Activated naive CD4-positive, alpha-beta T cell treated with anti-CD3 and anti-CD28 coated beads, Interleukin-2, amount 50 U/mL, for 24 hours (primary cell): ENCODE measurements around the gene PPFIBP2.

Source experiments
- H3K27ac Mint-ChIP-seq: one replicate; pipeline ENCODE4 v1.8.0; 2021; ENCODE audit warnings: mild to moderate bottlenecking, mixed read lengths
- H3K27me3 Mint-ChIP-seq: one replicate; pipeline ENCODE4 v1.8.0; 2021; ENCODE audit warnings: mixed read lengths
- H3K36me3 Mint-ChIP-seq: one replicate; pipeline ENCODE4 v1.8.0; 2021; ENCODE audit warnings: mixed read lengths
- H3K4me1 Mint-ChIP-seq: one replicate; pipeline ENCODE4 v1.8.0; 2021; ENCODE audit warnings: mixed read lengths
- H3K4me3 Mint-ChIP-seq: one replicate; pipeline ENCODE4 v1.8.0; 2021; ENCODE audit warnings: mild to moderate bottlenecking, mixed read lengths
- H3K9me3 Mint-ChIP-seq: one replicate; pipeline ENCODE4 v1.8.0; 2021; ENCODE audit warnings: mixed read lengths

Gene PPFIBP2

DNA sequence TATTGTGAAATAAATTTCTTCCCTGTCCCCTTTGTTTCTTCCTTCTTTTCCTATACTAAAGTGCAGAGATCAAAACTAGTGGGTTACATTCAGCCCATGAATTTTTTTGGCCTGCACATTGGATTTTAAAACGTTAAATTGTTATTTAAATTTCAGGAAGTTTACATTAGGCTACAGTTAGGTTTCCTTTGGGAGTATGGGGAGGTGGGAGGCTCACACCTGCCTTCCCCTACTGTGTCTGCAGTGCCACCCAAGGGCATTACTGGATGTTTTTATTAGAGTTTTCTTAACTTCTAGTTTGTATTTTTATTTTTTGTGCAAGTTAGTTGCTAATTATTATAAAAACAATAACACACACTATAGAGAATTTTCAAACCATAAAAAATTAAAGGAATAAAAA lies 107.8 kb downstream of the PPFIBP2 start:
- Mint-ChIP-seq H3K27me3 (no peaks in the 10 kb centered on the region), H3K9me3 (no peaks in the 10 kb centered on the region), H3K4me3 (no peak overlapping the region), H3K36me3 (no peaks in the 10 kb centered on the region), H3K27ac (no peak overlapping the region), H3K4me1 (no peaks in the 10 kb centered on the region)

DNA sequence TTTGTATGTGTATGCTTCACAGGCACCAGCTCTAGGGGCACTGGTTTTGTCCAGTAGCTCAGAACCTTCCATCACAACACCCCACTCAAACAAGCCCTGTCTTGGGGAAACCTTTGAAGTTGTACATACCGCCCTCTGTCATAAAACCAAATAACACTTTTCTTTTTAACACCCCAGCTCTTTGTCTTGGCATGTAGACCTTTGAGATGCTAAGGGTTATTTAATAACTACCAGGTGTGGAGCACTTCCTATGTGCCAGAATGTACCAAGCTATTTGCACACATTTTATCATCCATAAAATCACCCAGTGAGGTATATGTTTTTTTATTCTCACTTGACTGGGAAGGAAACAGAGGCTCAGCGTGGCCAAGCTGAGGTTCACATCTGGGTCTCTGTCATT lies 108.9 kb downstream of the PPFIBP2 start:
- H3K27me3 Mint-ChIP-seq: no peaks in the 10 kb centered on the region
- no peak overlapping the region for H3K27ac Mint-ChIP-seq
- no peaks in the 10 kb centered on the region for H3K4me1 Mint-ChIP-seq
- H3K9me3 Mint-ChIP-seq: no peaks in the 10 kb centered on the region
- no peak overlapping the region for H3K4me3 Mint-ChIP-seq
- H3K36me3 Mint-ChIP-seq: no peaks in the 10 kb centered on the region

- Mint-ChIP-seq H3K4me1 (no peaks in the 10 kb centered on the region), H3K9me3 (no peaks in the 10 kb centered on the region), H3K4me3 (no peak overlapping the region), H3K27ac (no peak overlapping the region), H3K27me3 (no peaks in the 10 kb centered on the region), H3K36me3 (peaks cover 10% of the 10 kb centered on the region)
Measured at GRCh38 chr11:7628660-7629059, 114.9 kb downstream of the PPFIBP2 start.

GRCh38 chr11:7630002-7630401 lies 116.2 kb downstream of the PPFIBP2 start:
- Mint-ChIP-seq H3K36me3 (peaks cover 15% of the 10 kb centered on the region), H3K9me3 (no peaks in the 10 kb centered on the region), H3K27me3 (no peaks in the 10 kb centered on the region), H3K27ac (no peak overlapping the region), H3K4me3 (no peak overlapping the region), H3K4me1 (no peaks in the 10 kb centered on the region)

- Mint-ChIP-seq H3K27me3 (no peaks in the 10 kb centered on the region), H3K36me3 (peaks cover 20% of the 10 kb centered on the region), H3K27ac (no peak overlapping the region), H3K4me1 (no peaks in the 10 kb centered on the region), H3K9me3 (no peaks in the 10 kb centered on the region), H3K4me3 (no peak overlapping the region)
Measured at GRCh38 chr11:7632211-7632610, 118.4 kb downstream of the PPFIBP2 start.

DNA sequence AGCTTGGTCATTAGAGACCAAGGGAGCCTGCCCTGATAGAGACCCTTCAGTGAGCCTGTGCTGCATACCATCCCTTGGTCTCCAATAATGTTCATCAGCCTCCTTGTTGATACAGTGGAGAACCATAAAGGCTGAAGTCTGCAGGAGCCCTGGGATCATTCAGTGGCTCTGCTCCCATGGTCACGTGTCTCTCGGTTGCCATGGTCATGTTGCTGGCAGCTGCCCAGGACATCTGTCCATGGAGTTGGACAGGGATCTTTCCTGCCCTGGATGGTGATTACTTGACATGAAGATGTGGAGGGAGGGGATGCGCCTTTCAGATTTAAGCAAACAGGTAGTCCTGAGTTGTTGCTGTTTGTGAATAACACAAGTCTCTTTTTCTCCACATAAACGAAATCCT lies 121.3 kb downstream of the PPFIBP2 start:
- Mint-ChIP-seq H3K27ac (no peak overlapping the region), H3K4me1 (no peaks in the 10 kb centered on the region), H3K27me3 (no peaks in the 10 kb centered on the region), H3K36me3 (peaks cover 19% of the 10 kb centered on the region), H3K4me3 (no peak overlapping the region), H3K9me3 (no peaks in the 10 kb centered on the region)

GRCh38 chr11:7635708-7636107 lies 121.9 kb downstream of the PPFIBP2 start:
- Mint-ChIP-seq H3K27ac (no peak overlapping the region), H3K4me3 (no peak overlapping the region), H3K4me1 (no peaks in the 10 kb centered on the region), H3K36me3 (peaks cover 20% of the 10 kb centered on the region), H3K9me3 (no peaks in the 10 kb centered on the region), H3K27me3 (no peaks in the 10 kb centered on the region)

DNA sequence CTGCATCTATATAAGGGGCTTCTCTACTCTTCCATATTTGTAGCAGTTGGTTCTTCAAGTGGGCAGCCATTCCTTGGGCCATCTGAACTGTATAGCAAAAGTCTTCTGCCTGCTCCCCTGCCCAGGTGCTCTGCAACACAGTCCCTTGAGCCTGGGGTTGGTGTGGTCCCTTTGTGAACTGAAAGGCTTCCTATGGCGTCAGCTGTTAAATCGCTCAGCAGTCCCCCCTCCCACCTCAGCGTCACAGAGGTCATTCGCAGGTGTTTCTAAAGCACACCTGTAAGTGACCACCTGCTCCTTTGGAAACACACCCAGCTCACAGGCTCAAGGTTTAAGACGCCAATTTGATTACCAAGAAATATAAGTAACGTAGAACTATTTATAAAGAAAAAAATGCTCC lies 122.6 kb downstream of the PPFIBP2 start:
- no peaks in the 10 kb centered on the region for H3K4me1 Mint-ChIP-seq
- no peaks in the 10 kb centered on the region for H3K9me3 Mint-ChIP-seq
- H3K36me3 Mint-ChIP-seq: peaks cover 20% of the 10 kb centered on the region
- H3K27ac Mint-ChIP-seq: no peak overlapping the region
- no peak overlapping the region for H3K4me3 Mint-ChIP-seq
- H3K27me3 Mint-ChIP-seq: no peaks in the 10 kb centered on the region

- Mint-ChIP-seq H3K36me3 (peaks cover 13% of the 10 kb centered on the region), H3K4me1 (no peaks in the 10 kb centered on the region), H3K27me3 (no peaks in the 10 kb centered on the region), H3K9me3 (no peaks in the 10 kb centered on the region), H3K4me3 (no peak overlapping the region), H3K27ac (no peak overlapping the region)
Measured at GRCh38 chr11:7637447-7638157, 123.8 kb downstream of the PPFIBP2 start.

DNA sequence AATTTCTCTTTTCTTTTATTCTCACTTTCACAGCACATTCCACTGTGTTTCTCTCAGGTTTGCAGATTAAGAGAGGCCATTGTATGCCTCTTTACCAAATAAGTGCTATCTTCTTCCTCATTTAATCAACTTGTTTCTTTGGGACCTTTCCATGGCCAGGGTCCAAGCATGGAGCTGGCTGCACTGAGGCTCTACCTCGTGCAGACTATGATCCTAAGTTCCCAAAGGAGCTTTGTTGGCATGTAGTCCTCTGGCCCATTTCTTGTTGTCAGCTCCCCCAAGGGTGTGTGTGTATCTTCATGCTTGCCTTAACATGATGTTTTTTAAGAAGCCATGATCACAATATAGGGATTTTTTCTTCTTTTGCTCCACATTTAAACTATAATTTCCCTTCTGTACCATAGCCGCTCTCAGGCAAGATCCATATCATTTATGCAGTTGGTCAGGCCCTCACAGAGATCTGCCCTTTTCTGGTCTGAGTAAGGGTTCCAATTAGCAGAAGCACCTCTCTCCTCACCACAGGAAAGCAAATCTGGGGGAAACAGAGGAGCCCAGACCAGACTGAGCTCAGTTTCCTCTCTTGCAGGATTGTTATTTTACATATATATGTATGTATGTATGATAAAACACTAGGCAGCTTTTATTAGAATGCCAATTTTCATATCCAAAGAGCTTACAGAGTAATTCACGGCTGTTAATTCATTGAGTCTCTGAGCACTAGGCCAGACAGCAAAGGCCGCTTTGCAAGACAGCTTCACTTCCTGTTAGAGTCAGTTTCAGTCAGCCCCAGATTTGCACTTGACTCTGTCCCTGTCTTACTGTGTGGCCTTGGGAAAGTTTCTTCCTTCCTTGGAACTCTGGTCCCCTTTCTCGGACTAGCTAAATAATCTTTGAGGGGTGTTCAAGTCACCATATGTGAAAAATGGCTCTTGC lies 125.2 kb downstream of the PPFIBP2 start:
- H3K9me3 Mint-ChIP-seq: no peaks in the 10 kb centered on the region
- H3K4me3 Mint-ChIP-seq: no peak overlapping the region
- no peaks in the 10 kb centered on the region for H3K4me1 Mint-ChIP-seq
- H3K27me3 Mint-ChIP-seq: no peaks in the 10 kb centered on the region
- no peak overlapping the region for H3K27ac Mint-ChIP-seq
- peaks cover 16% of the 10 kb centered on the region for H3K36me3 Mint-ChIP-seq

DNA sequence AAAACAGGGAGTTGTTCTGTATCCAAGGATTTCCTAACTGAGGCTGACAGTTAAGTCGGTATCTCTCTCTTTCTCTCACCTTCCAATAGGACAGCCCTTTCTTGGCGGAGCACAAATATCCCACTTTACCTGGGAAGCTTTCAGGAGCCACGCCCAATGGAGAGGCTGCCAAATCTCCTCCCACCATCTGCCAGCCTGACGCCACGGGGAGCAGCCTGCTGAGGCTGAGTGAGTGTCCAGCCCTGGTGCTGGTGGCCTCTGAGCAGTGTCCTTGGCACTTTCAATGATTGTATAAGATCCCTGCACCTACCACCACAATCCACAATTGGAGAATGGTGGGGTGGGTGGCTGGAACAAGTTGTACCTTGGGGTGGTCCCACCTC lies 125.8 kb downstream of the PPFIBP2 start:
- H3K4me1 Mint-ChIP-seq: no peaks in the 10 kb centered on the region
- peaks cover 12% of the 10 kb centered on the region for H3K36me3 Mint-ChIP-seq
- H3K4me3 Mint-ChIP-seq: no peak overlapping the region
- H3K27ac Mint-ChIP-seq: no peak overlapping the region
- no peaks in the 10 kb centered on the region for H3K9me3 Mint-ChIP-seq
- H3K27me3 Mint-ChIP-seq: no peaks in the 10 kb centered on the region

DNA sequence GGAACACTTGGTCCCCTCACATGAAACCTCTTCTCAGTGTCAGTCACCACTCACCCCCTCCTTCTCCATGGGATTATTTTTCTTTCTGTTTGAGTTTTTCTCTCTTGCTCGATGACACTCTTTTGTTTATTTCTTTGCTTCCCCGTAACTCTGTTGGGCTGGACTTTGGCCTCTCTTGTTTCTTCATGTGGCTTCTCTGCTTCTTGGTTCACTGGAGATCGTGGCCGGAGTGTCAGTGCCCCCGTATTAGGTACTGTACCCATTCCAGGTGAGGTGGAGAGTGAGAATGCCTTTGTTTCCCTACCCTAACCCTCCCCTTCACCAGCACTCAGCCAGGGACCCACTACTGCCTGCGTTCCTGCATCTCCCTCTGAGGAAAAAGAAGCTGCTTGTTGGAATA lies 127.0 kb downstream of the PPFIBP2 start:
- peaks cover 10% of the 10 kb centered on the region for H3K36me3 Mint-ChIP-seq
- no peaks in the 10 kb centered on the region for H3K9me3 Mint-ChIP-seq
- no peaks in the 10 kb centered on the region for H3K27me3 Mint-ChIP-seq
- no peaks in the 10 kb centered on the region for H3K4me1 Mint-ChIP-seq
- no peak overlapping the region for H3K27ac Mint-ChIP-seq
- H3K4me3 Mint-ChIP-seq: no peak overlapping the region

DNA sequence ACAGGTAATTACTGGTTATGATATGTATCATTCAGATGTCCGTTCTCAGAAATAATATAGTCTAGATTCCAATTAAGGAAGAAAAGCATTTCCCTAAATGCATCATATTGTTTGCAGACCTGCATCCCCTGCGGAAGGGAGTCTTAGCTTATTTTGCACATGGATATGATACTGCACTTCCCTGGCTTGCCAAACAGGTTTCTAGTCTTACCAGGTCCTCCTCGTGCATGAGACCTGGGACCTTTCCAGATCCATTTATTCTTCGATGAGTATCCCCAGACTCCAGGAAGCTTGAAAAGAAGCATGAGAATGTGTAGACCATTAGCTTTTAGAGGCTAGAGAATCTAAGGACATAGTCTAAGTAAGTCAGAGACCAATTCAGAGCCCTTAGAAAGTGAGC lies 128.9 kb downstream of the PPFIBP2 start:
- H3K9me3 Mint-ChIP-seq: no peaks in the 10 kb centered on the region
- no peak overlapping the region for H3K27ac Mint-ChIP-seq

GRCh38 chr11:7643314-7643713 lies 129.5 kb downstream of the PPFIBP2 start:
- Mint-ChIP-seq H3K27me3 (no peaks in the 10 kb centered on the region), H3K27ac (no peak overlapping the region), H3K4me1 (no peaks in the 10 kb centered on the region), H3K9me3 (no peaks in the 10 kb centered on the region), H3K36me3 (peaks cover 6% of the 10 kb centered on the region), H3K4me3 (no peak overlapping the region)

More for the DNA sequence above, 128.9 kb downstream of the PPFIBP2 start:
- H3K27me3 Mint-ChIP-seq: no peaks in the 10 kb centered on the region
- H3K36me3 Mint-ChIP-seq: peaks cover 6% of the 10 kb centered on the region
- H3K4me3 Mint-ChIP-seq: no peak overlapping the region
- no peaks in the 10 kb centered on the region for H3K4me1 Mint-ChIP-seq

DNA sequence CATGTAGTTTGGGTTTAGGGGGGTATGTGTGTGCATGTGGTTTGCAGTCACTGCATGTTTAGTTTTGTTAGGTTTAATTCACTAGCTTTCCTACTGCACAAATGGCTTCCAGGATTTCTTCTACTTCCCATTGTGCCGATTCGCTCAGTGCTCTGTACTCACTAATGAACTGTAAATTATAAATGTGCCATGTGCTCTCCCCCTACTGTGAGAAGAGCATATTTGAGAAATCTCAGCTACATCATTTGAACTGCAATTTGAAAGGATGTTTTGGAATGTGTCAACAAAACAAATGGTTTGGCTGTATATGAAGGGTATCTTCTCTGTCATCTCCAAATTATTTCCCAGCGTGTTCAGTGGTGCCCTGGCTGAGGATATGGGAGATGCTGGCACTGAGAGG lies 131.4 kb downstream of the PPFIBP2 start:
- no peaks in the 10 kb centered on the region for H3K9me3 Mint-ChIP-seq
- H3K27me3 Mint-ChIP-seq: no peaks in the 10 kb centered on the region
- H3K4me3 Mint-ChIP-seq: no peak overlapping the region
- H3K36me3 Mint-ChIP-seq: peaks cover 5% of the 10 kb centered on the region
- no peak overlapping the region for H3K27ac Mint-ChIP-seq
- H3K4me1 Mint-ChIP-seq: no peaks in the 10 kb centered on the region

GRCh38 chr11:7646866-7647265 lies 133.1 kb downstream of the PPFIBP2 start:
- H3K4me3 Mint-ChIP-seq: no peak overlapping the region
- H3K9me3 Mint-ChIP-seq: no peaks in the 10 kb centered on the region
- H3K4me1 Mint-ChIP-seq: no peaks in the 10 kb centered on the region
- no peak overlapping the region for H3K27ac Mint-ChIP-seq
- H3K27me3 Mint-ChIP-seq: no peaks in the 10 kb centered on the region
- H3K36me3 Mint-ChIP-seq: peaks cover 4% of the 10 kb centered on the region
